Thoracic aorta endothelial cell (primary cell): ENCODE data around the gene PRPF38A. TPM values are rescaled to one million over a fixed set of nuclear protein-coding genes. Genes with fewer than 3 reads are reported as not detected.

Experiments
- total RNA-seq: library from RNA; depleted of rRNA; stranded (reverse); fragments of >200 nt; gene quantifications from 2 replicates; pipeline ENCODE4 v1.2.3, GENCODE V29; 2012

The PRPF38A gene, protein sequence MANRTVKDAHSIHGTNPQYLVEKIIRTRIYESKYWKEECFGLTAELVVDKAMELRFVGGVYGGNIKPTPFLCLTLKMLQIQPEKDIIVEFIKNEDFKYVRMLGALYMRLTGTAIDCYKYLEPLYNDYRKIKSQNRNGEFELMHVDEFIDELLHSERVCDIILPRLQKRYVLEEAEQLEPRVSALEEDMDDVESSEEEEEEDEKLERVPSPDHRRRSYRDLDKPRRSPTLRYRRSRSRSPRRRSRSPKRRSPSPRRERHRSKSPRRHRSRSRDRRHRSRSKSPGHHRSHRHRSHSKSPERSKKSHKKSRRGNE
- 18.0 and 19.8 TPM in 2 replicates for total RNA-seq

DNA sequence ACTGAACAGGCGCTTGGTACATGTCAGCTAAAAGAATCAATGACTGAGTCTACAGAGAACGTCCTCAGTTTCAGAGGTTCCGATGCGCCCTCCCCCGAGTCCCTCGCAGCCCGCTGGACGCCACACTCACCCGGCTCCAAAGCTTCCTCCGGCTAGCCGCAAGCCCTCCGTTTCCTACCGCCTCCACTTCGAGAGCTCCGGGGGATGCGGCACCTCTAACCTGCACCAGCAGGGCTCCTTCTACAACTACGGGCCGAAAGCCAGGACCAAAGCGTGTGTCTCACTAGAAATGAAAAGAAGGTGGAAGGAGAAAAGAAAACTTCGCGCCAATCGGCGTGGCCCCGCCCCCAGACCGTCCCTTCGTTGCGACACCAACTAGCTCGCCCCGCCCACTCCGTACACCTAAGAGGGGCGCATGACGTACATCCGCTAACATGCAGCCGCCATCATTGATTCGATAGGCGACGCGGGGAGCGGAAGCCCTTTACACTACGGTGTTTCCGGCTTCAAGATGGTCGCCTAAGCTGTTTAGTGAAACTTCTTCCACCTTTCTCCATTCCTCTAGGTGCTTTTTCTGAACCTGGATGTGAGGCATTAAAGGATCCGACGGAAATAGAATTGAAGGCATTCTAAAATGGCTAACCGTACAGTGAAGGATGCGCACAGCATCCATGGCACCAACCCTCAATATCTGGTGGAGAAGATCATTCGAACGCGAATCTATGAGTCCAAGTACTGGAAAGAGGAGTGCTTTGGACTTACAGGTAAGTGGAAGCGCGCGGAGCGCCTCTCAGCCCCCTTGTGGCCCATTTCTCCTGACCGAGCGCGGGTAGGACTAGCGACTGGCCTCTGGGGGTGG lies at the start of gene PRPF38A, which contains the start of gene ORC1:
TSS of gene PRPF38A (plus strand) at position 487 of the 859 bp plus-strand sequence. CDS start at position 635, 148 bp downstream.
TSS of gene ORC1 (minus strand) at position 308 of the 859 bp plus-strand sequence. CDS start 2,200 bp downstream, outside the sequence.

DNA sequence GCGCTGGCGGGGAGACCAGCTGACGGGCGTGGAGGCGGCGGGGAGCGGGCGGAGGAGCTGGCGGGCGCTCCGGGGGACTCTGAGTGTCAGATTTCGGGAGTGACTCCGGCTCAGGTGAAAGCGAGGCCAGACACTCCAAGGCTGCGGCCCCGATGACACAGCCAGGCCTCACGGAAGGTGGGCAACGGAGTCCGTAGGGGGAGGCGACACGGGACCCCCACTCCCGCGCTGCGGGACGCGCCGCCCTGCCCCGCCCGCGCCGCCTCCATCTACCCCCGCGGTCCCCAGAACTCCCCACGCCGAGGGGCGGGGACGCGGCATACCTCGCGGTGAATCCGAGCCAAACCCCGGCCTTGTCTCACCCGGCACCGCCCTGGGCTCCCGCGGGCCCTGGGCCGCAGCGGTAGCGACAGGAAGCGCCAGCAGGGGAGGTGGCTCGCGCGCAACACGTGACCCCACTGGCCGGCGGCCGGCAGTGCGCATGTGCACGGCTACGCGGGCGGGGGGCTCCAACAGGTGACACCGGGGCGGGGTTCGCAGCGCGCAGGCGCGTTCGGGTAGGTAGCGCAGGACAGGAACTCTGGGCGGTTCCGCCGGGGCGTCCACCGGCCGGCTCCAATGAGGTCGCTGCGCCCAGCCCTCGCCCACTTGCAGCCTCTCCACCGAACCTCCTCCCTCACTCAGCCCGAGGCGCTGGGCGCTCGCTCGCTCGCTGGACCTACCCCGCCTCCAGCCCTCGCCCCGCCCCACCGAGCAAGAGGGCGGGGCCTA lies 38.5 kb upstream of the PRPF38A start, which contains the start of gene CC2D1B:
TSS of gene CC2D1B (minus strand) at position 460 of the 771 bp plus-strand sequence. CDS start 1,585 bp downstream, outside the sequence.

Other genes with a start within 250 kb of the PRPF38A start
- gene CC2D1B, start 38.4 kb upstream of the PRPF38A start, total RNA-seq: 22.8 and 23.0 TPM in 2 replicates
- gene ORC1, start 179 bp upstream of the PRPF38A start, total RNA-seq: 14.5 and 19.2 TPM in 2 replicates
- 46.7 and 47.1 TPM in 2 replicates for gene TUT4, start 148.5 kb downstream of the PRPF38A start, total RNA-seq
- 7.3 and 13.4 TPM in 2 replicates for gene GPX7, start 197.8 kb downstream of the PRPF38A start, total RNA-seq
- not detected in 2 replicates for gene SHISAL2A, start 228.6 kb downstream of the PRPF38A start, total RNA-seq